ENCODE data around the gene MICAL3. TPM values are rescaled to one million over a fixed set of nuclear protein-coding genes. Genes with fewer than 3 reads are reported as not detected.

The MICAL3 gene
- total and polyA plus RNA-seq, 9 of the 15 experiments (the other 6 are each of a cell fraction or from before 2014, with no cell fraction given) = 0.53 to 32.1 (median 12.3) TPM

GRCh38 chr22:17786435-17787161 is 237.8 kb downstream of the MICAL3 start (continued):
- TF ChIP-seq HMGXB4 (CRISPR knock-in tag; IDR thresholded peaks at IDR 0.05) = no peak
- no peak for TF ChIP-seq PRMT5 (CRISPR knock-in tag; IDR thresholded peaks at IDR 0.05)
- 0 out of 2 replicates have a peak, but pooled peaks have one; percentile 57 for TF ChIP-seq SP1 (CRISPR knock-in tag; IDR thresholded peaks at IDR 0.05)
- peak; percentile 100 for TF ChIP-seq ZNF12 (CRISPR knock-in tag; IDR thresholded peaks at IDR 0.05)
- TF ChIP-seq SMAD2 (IDR thresholded peaks at IDR 0.05; ENCODE audit: low read depth, low read length) = no peak
- peak; percentile 49 for TF ChIP-seq MYC (IDR thresholded peaks at IDR 0.05; ENCODE audit: low read depth, low read length)
- no peak for TF ChIP-seq MYC (CRISPR knock-in tag; IDR thresholded peaks at IDR 0.05; ENCODE audit: borderline replicate concordance, low read depth)
- TF ChIP-seq NCOA1 (IDR thresholded peaks at IDR 0.05; ENCODE audit: low read depth) = peak; percentile 50; the same call in 1 of the 2 replicates
- no peak for TF ChIP-seq MCM3 (IDR thresholded peaks at IDR 0.05)
- TF ChIP-seq CTBP1 (IDR thresholded peaks at IDR 0.05; ENCODE audit: borderline replicate concordance) = peak; percentile 76
- peak in 1 of 2 experiments; percentile 49; a peak in 1 of 4 replicates for TF ChIP-seq ARNT (IDR thresholded peaks at IDR 0.05)
- TF ChIP-seq, protein P1, sequence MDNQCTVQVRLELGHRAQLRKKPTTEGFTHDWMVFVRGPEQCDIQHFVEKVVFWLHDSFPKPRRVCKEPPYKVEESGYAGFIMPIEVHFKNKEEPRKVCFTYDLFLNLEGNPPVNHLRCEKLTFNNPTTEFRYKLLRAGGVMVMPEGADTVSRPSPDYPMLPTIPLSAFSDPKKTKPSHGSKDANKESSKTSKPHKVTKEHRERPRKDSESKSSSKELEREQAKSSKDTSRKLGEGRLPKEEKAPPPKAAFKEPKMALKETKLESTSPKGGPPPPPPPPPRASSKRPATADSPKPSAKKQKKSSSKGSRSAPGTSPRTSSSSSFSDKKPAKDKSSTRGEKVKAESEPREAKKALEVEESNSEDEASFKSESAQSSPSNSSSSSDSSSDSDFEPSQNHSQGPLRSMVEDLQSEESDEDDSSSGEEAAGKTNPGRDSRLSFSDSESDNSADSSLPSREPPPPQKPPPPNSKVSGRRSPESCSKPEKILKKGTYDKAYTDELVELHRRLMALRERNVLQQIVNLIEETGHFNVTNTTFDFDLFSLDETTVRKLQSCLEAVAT (IDR thresholded peaks at IDR 0.05) = no peak
- no peak for TF ChIP-seq HDAC2 (IDR thresholded peaks at IDR 0.05)
- peak; percentile 68; the same call in 1 of the 2 replicates for TF ChIP-seq KLF16 (IDR thresholded peaks at IDR 0.05)
- peak; percentile 87 for TF ChIP-seq ETV1 (tag; conservative IDR thresholded peaks at IDR 0.05; ENCODE audit: low read depth)
- no peak for TF ChIP-seq ZNF76 (CRISPR knock-in tag; IDR thresholded peaks at IDR 0.05; ENCODE audit: borderline replicate concordance)
- TF ChIP-seq FOXA1 (IDR thresholded peaks at IDR 0.05; ENCODE audit: borderline replicate concordance) = no peak
- TF ChIP-seq FIP1L1 (IDR thresholded peaks at IDR 0.05; ENCODE audit: low read depth, low read length, poor library complexity, severe bottlenecking) = no peak
- TF ChIP-seq ATF7 (IDR thresholded peaks at IDR 0.05) = peak; percentile 69
- no peak for TF ChIP-seq ZC3H8 (IDR thresholded peaks at IDR 0.05)
- peak; percentile 87 for TF ChIP-seq RAD51 (IDR thresholded peaks at IDR 0.05; ENCODE audit: borderline replicate concordance, low read depth)
- 0 out of 2 replicates have a peak, but pooled peaks have one; percentile 26 for TF ChIP-seq PTBP1 (IDR thresholded peaks at IDR 0.05; ENCODE audit: low read depth, low read length)
- TF ChIP-seq PTRF (tag; IDR thresholded peaks at IDR 0.05) = no peak
- peak; percentile 13 for TF ChIP-seq POLR2B (IDR thresholded peaks at IDR 0.05; ENCODE audit: low read depth, partially characterized antibody)
- TF ChIP-seq NKRF (IDR thresholded peaks at IDR 0.05; ENCODE audit: borderline replicate concordance) = peak; percentile 27; the same call in 1 of the 2 replicates
- no peak for TF ChIP-seq C11orf30 (IDR thresholded peaks at IDR 0.05; ENCODE audit: low read depth)

Measured in K562 (cell line).